H1 (cell line): Measurements from ENCODE around the gene RAB3C. TPM values are rescaled to one million over a fixed set of nuclear protein-coding genes. Genes with fewer than 3 reads are reported as not detected.

Experiments used
- CHD2 ChIP-seq: IDR thresholded peaks from 2 replicates; pipeline ENCODE4 v1.6.1; 2012; ENCODE audit warnings: low read length, improper control_type of control experiment
- HDAC6 ChIP-seq: IDR thresholded peaks from one replicate; pipeline ENCODE4 v1.7.1; 2012; ENCODE audit warnings: low read depth, mild to moderate bottlenecking, inconsistent platforms, low read length, moderate library complexity
- PHF8 ChIP-seq: fragments of 200-600 bp; sonication (generic); conservative IDR thresholded peaks from 2 replicates; pipeline ENCODE4 v1.7.1; 2012; ENCODE audit warnings: low read depth, mild to moderate bottlenecking, inconsistent platforms, low read length, moderate library complexity
- SIRT6 ChIP-seq: IDR thresholded peaks from one replicate; pipeline ENCODE4 v1.7.1; 2012; ENCODE audit warnings: low read length, inconsistent platforms
- USF2 ChIP-seq: IDR thresholded peaks from 2 replicates; pipeline ENCODE4 v1.6.1; 2011; ENCODE audit warnings: low read length, improper control_type of control experiment
- polyA plus RNA-seq, 7 experiments: library from polyadenylated mRNA; depleted of rRNA in 3 of 7; stranded (reverse) in 5 of 7; unstranded in 2 of 7; fragments of >200 nt in 5 of 7; fragments of 200-250 nt in 2 of 7; gene quantifications; 1 replicate in 5 of 7; 2 replicates in 1 of 7; 4 replicates in 1 of 7; pipeline versions ENCODE4 v1.2.1 to v1.2.3, GENCODE V29; 2011 to 2013; ENCODE audit warnings: missing spikeins in 2 of 7, mixed read lengths in 2 of 7
- total RNA-seq: library from RNA; stranded (reverse); fragmentation: NEBNext Ultra II Directional; extraction: Animal tissue kit (Norgen Biotek cat#: 25700); gene quantifications from 2 replicates; pipeline ENCODE4 v1.2.1, GENCODE V29; 2021
- TF ChIP-seq, protein P1 (sequence below): IDR thresholded peaks from 2 replicates; pipeline ENCODE4 v1.6.1; 2012; ENCODE audit warnings: inconsistent platforms

The RAB3C gene
- total and polyA plus RNA-seq, 2 of the 8 experiments (the other 6 are each of a cell fraction or from before 2014, with no cell fraction given): 14.7 to 18.3 TPM

DNA sequence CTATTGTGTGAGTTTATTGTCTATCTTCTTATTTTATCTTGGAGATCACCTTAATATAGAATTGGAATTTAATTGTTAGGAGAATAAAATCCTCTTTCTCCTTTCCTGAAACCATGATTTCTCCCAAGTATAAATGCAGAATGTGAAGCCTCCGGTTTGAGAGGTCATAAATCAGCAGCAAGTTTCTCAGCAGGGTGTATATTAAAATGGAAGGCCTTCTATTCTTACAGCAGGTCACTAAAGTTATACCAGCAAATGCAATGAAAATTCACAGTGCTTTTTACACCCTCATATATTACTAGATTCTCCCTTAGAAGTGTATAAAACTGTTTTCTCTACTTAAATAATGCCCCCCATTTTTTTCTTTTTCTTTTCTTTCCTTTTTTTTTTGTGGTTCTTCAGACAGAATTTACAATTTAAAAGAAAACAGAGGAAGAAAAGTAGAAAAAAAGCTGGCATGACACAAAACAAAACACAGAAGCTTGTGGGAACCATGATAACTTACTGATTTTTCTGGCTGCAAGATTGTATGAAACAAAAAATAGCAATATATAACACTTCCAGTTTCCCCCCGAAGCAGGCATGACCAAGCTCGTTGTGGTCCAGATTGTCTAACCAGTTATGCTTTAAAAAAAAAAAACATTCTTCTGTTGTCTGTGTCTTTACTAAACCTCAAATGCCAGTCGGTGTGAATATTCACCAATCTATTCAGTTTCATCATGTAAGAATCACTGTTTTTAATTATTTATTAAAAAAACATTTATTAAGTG, 211.2 kb downstream of the RAB3C start (continued):
- TF ChIP-seq HDAC6 (no peak), USF2 (no peak), PHF8 (no peak), CHD2 (no peak), SIRT6 (no peak)
- TF ChIP-seq, protein P1, sequence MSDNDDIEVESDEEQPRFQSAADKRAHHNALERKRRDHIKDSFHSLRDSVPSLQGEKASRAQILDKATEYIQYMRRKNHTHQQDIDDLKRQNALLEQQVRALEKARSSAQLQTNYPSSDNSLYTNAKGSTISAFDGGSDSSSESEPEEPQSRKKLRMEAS: no peak
